Inflammatory macrophage treated with lipopolysaccharide for 4 hours (primary cell): Measurements from ENCODE around the gene NAGK.

Experiments used
- DNase-seq: peaks from one replicate; pipeline ENCODE4 v3.0.0-alpha.2; 2020

Gene NAGK

DNA sequence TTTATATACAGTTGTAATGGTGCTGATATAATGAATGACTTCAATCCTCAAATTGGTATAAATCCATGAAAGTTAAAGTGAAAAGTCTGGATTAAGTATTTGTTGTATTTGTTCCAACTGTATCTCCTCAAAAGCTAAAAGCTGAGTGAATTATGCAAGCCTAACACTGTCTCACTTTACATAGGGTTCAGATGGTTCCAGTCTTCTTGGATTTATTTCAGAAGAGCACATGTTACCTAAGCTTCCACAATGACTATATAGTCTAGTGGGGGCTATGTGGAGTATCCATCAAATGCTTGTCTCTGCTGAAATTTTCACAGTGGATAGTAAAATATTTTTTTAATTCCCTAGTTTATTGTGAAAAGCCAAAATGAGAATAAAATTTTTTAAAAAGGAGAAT, 48.6 kb downstream of the NAGK start:
- DNase-seq = no peak

DNA sequence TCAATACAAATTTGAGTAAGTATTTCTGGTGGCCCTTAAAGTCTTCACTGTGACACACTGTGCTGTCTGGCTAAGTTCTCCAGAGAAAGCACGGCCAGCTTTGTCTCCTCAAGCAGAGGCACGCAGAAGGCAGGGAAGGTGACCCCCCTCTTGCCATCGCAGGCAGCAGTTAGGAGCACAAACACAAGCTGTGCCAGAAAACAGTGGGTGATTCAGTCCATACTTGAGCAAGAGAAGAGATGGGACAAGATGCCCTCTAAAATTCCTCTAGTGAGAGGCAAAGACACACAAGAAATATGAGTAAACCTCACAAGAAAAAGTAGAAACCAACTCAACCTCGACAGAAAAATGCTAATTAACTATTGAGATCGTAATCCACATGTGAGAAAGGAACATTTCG, 51.7 kb downstream of the NAGK start:
- DNase-seq = no peak

DNA sequence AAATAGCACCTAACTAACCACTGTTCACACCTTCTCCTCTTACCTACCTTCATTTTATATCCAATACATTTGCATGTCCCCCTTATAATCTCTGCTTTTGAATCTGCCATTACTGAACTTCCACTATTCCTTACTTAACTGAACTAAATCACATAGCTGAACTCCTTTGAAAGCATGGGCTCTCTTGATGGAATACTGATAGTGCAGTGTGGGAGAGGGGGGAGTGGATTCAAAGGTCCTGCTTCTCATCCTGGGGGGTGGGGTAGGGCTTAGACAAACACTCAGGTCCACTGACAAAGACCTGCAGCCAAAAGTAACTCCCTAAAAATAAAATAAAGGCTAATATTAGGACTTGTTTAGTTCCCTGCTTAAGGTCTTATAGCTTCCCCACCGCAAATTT, 53.0 kb downstream of the NAGK start:
- DNase-seq = no peak

DNA sequence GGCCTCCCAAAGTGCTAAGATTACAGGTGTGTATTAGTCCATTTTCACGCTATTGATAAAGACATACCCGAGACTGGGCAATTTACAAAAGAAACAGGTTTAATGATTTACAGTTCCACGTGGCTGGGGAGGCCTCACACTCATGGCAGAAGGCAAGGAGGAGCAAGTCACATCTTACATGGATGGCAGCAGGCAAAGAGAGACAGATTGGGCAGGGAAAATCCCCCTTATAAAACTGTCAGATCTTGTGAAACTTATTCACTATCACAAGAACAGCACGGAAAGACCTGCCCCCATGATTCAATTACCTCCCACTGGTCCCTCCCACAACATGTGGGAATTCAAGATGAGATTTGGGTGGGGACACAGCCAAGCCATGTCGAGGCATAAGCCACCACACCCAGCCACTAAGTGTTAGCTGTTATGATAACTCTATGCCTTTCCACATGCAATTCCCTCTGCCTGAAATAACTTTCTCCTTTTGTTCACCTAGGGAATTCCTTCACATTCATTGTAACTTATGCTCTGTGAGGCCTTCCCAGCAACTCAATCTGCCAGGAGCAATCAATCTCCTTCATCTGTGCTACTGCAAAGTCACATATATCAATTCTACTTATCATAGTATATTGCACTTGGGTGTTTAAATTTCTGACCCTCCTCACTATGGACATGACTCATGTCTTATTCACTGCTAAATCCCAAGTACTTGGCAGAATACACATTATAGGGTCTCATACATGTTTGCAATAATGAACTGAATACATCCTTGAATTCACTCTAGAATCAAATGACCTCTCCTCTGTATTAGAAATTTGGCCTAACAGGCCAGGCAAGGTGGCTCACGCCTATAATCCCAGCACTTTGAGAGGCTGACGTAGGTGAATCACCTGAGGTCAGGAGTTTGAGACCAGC, 54.2 kb downstream of the NAGK start:
- no peak for DNase-seq

- no peak for DNase-seq
These were observed 57.3 kb downstream of the NAGK start for GRCh38 chr2:71125506-71126294.

DNA sequence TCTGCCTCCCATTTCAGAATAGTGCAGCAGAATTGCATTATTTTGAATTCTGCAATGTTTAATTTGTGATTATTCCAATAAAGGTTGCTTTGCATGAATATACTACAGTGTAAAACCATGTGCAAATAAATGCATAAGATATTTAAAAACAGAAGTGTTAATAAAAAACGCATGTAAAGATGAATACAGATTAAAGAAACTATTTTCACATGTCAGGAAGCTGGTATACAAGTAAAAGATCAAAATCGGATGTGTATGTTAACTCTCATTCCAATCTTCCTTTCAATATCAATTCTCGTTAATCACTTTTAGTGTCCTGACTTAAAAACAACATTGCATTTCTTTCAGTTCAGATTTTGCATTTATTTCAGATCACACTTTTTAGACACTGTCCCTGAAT, 58.5 kb downstream of the NAGK start:
- DNase-seq = no peak
